ENCODE data around the gene NECAB3.

The NECAB3 gene

GRCh38 chr20:33621717-33622400, 52.4 kb downstream of the NECAB3 start:
- DNase-seq (ENCODE audit: low read depth, low spot score) = no peak

- no peak for DNase-seq (ENCODE audit: low read depth, low spot score)
Measured at GRCh38 chr20:33612001-33612400, 62.2 kb downstream of the NECAB3 start.

GRCh38 chr20:33611106-33611505, 63.1 kb downstream of the NECAB3 start:
- no peak for DNase-seq (ENCODE audit: low read depth, low spot score)

GRCh38 chr20:33609504-33609903, 64.7 kb downstream of the NECAB3 start:
- DNase-seq (ENCODE audit: low read depth, low spot score) = no peak
